Endometrial microvascular endothelial cells (primary cell): ENCODE measurements around the gene VRK3. TPM values are rescaled to one million over a fixed set of nuclear protein-coding genes. Genes with fewer than 3 reads are reported as not detected.

Source experiments
- total RNA-seq: library from RNA; depleted of rRNA; stranded (reverse); fragments of >200 nt; gene quantifications from one replicate; pipeline ENCODE4 v1.2.3, GENCODE V29; 2015; ENCODE audit errors: inconsistent ontology term

The VRK3 gene
- total RNA-seq, 1 donor from 2014 or later = 44.6 TPM

Other genes starting within 250 kb of the VRK3 start
- 10.6 TPM for gene FUZ, start 212.1 kb downstream of the VRK3 start, total RNA-seq
- gene MED25, start 207.1 kb downstream of the VRK3 start, total RNA-seq = 31.7 TPM
- gene PTOV1, start 174.2 kb downstream of the VRK3 start, total RNA-seq = 59.8 TPM
- 50.6 TPM for gene PNKP, start 157.8 kb downstream of the VRK3 start, total RNA-seq
- 23.1 TPM for gene AKT1S1, start 148.0 kb downstream of the VRK3 start, total RNA-seq
- gene TBC1D17, start 147.7 kb downstream of the VRK3 start, total RNA-seq = 12.6 TPM
- gene IL4I1, start 128.5 kb downstream of the VRK3 start, total RNA-seq = 1.2 TPM
- gene ATF5, start 96.2 kb downstream of the VRK3 start, total RNA-seq = 26.7 TPM
- 87.8 TPM for gene NUP62, start 95.9 kb downstream of the VRK3 start, total RNA-seq
- gene SIGLEC11, start 64.2 kb downstream of the VRK3 start, total RNA-seq = not detected
- gene ZNF473, start 633 bp upstream of the VRK3 start, total RNA-seq = 8.0 TPM
- not detected for gene IZUMO2, start 137.9 kb upstream of the VRK3 start, total RNA-seq
- gene MYH14, start 178.2 kb upstream of the VRK3 start, total RNA-seq = not detected